Endothelial cell of umbilical vein (primary cell): ENCODE measurements around the gene MEAK7. TPM values are rescaled to one million over a fixed set of nuclear protein-coding genes. Genes with fewer than 3 reads are reported as not detected.

Experiments used
- BruUV-seq: library from RNA; stranded (reverse); fragments of 400-500 nt; replicated peaks from 2 replicates; lab custom pipeline; 2021; lab: Mats Ljungman, UMichigan
- CTCF ChIA-PET: fragments of 300-600, 350-600 bp; sonication (Branson Sonifier 250); formaldehyde crosslinking; loops from one replicate; lab custom pipeline; 2021; ENCODE audit warnings: antibody characterized with exemption, inconsistent platforms; lab: Charles Lee
- POLR2A ChIA-PET: fragments of 300-600, 350-600 bp; sonication (Branson Sonifier 250); formaldehyde crosslinking; loops from one replicate; lab custom pipeline; 2021; ENCODE audit warnings: antibody characterized with exemption, inconsistent platforms; lab: Charles Lee
- DNase-seq: peaks from one replicate; pipeline ENCODE4 v3.0.0-alpha.2; 2011; ENCODE audit warnings: low read depth, low spot score
- FAIRE-seq: peaks from 2 replicates; lab custom pipeline; 2011; peaks lifted over from hg19 to GRCh38; lab: Jason Lieb, UNC
- H2AFZ ChIP-seq: 2 replicates; pipeline ENCODE4 v1.6.0; 2012; ENCODE audit warnings: low read depth, low read length, control low read depth, inconsistent platforms
- H3K27ac ChIP-seq: 2 replicates; pipeline ENCODE4 v1.5.1; 2011; ENCODE audit warnings: low read depth, mild to moderate bottlenecking, control low read depth, low read length, moderate library complexity; ENCODE audit not compliant: insufficient read depth
- H3K27me3 ChIP-seq, 2 experiments: 2 replicates each; pipeline versions ENCODE4 v1.6.0 to v1.6.1; 2011; ENCODE audit warnings: low read length in 2 of 2, mixed read lengths in 1 of 2; ENCODE audit not compliant: control insufficient read depth in 2 of 2, insufficient read depth in 2 of 2
- H3K36me3 ChIP-seq, 2 experiments: 2 replicates in 1 of 2; 3 replicates in 1 of 2; pipeline ENCODE4 v1.5.1; 2011; ENCODE audit warnings: low read length in 2 of 2, mild to moderate bottlenecking in 1 of 2, moderate library complexity in 1 of 2; ENCODE audit not compliant: control insufficient read depth in 2 of 2, insufficient read depth in 2 of 2; ENCODE audit errors: extremely low read depth in 1 of 2
- H3K4me1 ChIP-seq: 3 replicates; pipeline ENCODE4 v1.5.1; 2011; ENCODE audit warnings: mild to moderate bottlenecking, low read length; ENCODE audit not compliant: control insufficient read depth, insufficient read depth; ENCODE audit errors: extremely low read depth
- H3K4me2 ChIP-seq: 2 replicates; pipeline ENCODE4 v1.6.1; 2011; ENCODE audit warnings: low read length, control low read depth, mixed read lengths; ENCODE audit not compliant: insufficient read depth
- H3K4me3 ChIP-seq, 3 experiments: fragments of 200-600 bp in 1 of 3; sonication (generic), shearing (Covaris generic) in 1 of 3; replicated peaks in 1 of 3; 2 replicates each; pipeline ENCODE4 v1.5.1; 2011 to 2016; ENCODE audit warnings: control low read depth in 3 of 3, low read length in 3 of 3, mild to moderate bottlenecking in 2 of 3, inconsistent platforms in 1 of 3, low read depth in 1 of 3, moderate library complexity in 1 of 3; ENCODE audit not compliant: insufficient read depth in 1 of 3
- H3K79me2 ChIP-seq: 2 replicates; pipeline ENCODE4 v1.6.0; 2012; ENCODE audit warnings: low read length, inconsistent platforms; ENCODE audit not compliant: control insufficient read depth, insufficient read depth
- H3K9ac ChIP-seq: replicated peaks from 2 replicates; pipeline ENCODE3; 2011; ENCODE audit warnings: low read length, control low read depth; ENCODE audit not compliant: insufficient read depth; ENCODE audit errors: extremely low read depth
- H3K9me1 ChIP-seq: replicated peaks from 3 replicates; pipeline ENCODE4 v1.6.0; 2011; ENCODE audit warnings: mild to moderate bottlenecking, low read length; ENCODE audit not compliant: control insufficient read depth, insufficient read depth; ENCODE audit errors: extremely low read depth
- H3K9me3 ChIP-seq: replicated peaks from 2 replicates; pipeline ENCODE4 v1.5.1; 2012; ENCODE audit warnings: low read length, inconsistent platforms; ENCODE audit not compliant: control insufficient read depth, insufficient read depth
- H4K20me1 ChIP-seq: replicated peaks from 2 replicates; pipeline ENCODE3; 2011; ENCODE audit warnings: mild to moderate bottlenecking, low read length; ENCODE audit not compliant: control insufficient read depth, insufficient read depth; ENCODE audit errors: extremely low read depth
- EZH2 ChIP-seq: IDR thresholded peaks from 2 replicates; pipeline ENCODE4 v1.6.1; 2012; ENCODE audit warnings: borderline replicate concordance, low read depth, mild to moderate bottlenecking, moderate library complexity, low read length, inconsistent platforms; ENCODE audit not compliant: severe bottlenecking
- FOS ChIP-seq: IDR thresholded peaks from 2 replicates; pipeline ENCODE4 v1.6.1; 2011; ENCODE audit warnings: mild to moderate bottlenecking, low read length, moderate library complexity, borderline replicate concordance; ENCODE audit not compliant: insufficient read depth
- GATA2 ChIP-seq: IDR thresholded peaks from 2 replicates; pipeline ENCODE4 v1.7.0; 2011; ENCODE audit warnings: low read depth, mild to moderate bottlenecking, moderate library complexity, mixed read lengths, low read length; ENCODE audit not compliant: insufficient read length, insufficient read depth
- JUN ChIP-seq: IDR thresholded peaks from 2 replicates; pipeline ENCODE4 v1.6.1; 2011; ENCODE audit warnings: borderline replicate concordance, low read depth; ENCODE audit not compliant: insufficient read length, insufficient read depth
- MYC ChIP-seq: IDR thresholded peaks from one replicate; pipeline ENCODE4 v1.6.1; 2011; ENCODE audit warnings: mild to moderate bottlenecking, low read depth, low read length
- POLR2A ChIP-seq: IDR thresholded peaks from 2 replicates; pipeline ENCODE4 v1.6.1; 2012; ENCODE audit warnings: low read depth, mild to moderate bottlenecking, control low read depth, low read length
- POLR2AphosphoS5 ChIP-seq: IDR thresholded peaks from 2 replicates; pipeline ENCODE4 v1.6.1; 2012; ENCODE audit warnings: low read depth, mild to moderate bottlenecking, control low read depth, low read length, moderate library complexity; ENCODE audit not compliant: insufficient read depth
- dilution Hi-C: fragments of 300-500 bp; cut with MboI; formaldehyde crosslinking; loops from one replicate; pipeline ENCODE4 v1.15.0; 2019; ENCODE audit warnings: low sequenced_read_pairs; ENCODE audit not compliant: extremely low pct_ligation_motif_present
- intact Hi-C: fragments of 100-400 bp; cut with micrococcal nuclease; formaldehyde crosslinking; loops from one replicate; pipeline ENCODE4 v1.10.0; 2022
- polyA plus RNA-seq, 4 experiments: library from polyadenylated mRNA; depleted of rRNA in 3 of 4; stranded (reverse) in 3 of 4; unstranded in 1 of 4; fragments of >200 nt; gene quantifications; 2 replicates each; pipeline versions ENCODE4 v1.2.1 to v1.2.3, GENCODE V29; 2011 to 2012; ENCODE audit warnings: missing spikeins in 1 of 4
- total RNA-seq: library from RNA; stranded (reverse); gene quantifications from 2 replicates; pipeline ENCODE4 v1.2.3, GENCODE V29; 2021
- TF ChIP-seq, protein P1 (sequence below): IDR thresholded peaks from 2 replicates; pipeline ENCODE4 v1.6.1; 2011; ENCODE audit not compliant: insufficient read depth, insufficient read length
- TF ChIP-seq, protein P2 (sequence below), 2 donors: IDR thresholded peaks; 1 replicate in 1 of 2; 2 replicates in 1 of 2; pipeline ENCODE4 v1.5.1; 2011; ENCODE audit warnings: low read length in 2 of 2, mild to moderate bottlenecking in 2 of 2, moderate library complexity in 2 of 2, control low read depth in 1 of 2, inconsistent platforms in 1 of 2, low read depth in 1 of 2; ENCODE audit not compliant: insufficient read depth in 1 of 2; ENCODE audit errors: extremely low read depth in 1 of 2

The MEAK7 gene
- total and polyA plus RNA-seq, 2 donors (not counting 3 experiments of a cell fraction or from before 2014, with no cell fraction given), result 16.2 to 22.7 TPM

DNA sequence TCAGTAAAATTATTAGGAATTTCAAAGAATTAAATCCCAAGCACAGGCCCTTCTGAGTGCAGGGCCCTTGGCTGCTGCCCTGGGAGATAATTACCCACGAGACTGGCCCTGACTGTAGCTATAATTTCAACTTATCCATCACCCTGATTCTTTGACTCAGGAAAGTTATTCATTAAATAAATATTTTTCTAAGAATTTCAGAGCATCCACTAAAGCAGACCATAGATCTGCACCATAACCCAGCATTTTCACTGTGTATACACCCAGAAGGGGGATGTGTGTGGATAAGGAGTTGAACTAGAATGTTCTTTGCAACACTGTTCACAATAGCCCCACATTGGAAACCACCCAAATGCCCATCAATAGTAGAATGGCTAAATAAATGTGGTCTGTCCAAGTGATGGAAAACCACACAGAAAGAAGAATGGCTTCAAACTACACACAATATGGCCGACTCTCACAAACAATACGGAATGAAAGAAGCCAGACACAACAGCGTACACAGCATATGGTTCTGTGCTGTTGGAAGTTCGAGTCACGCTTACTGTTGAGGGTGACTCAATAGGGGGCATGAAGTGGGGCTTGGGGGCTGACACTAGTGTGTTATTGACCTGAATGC, 33.9 kb upstream of the MEAK7 start:
- H4K20me1 ChIP-seq, result no peaks in the 10 kb centered on the region
- ChIA-PET POLR2A (no interaction called here), CTCF (interaction anchor here (1.7 kb wide), 1 partner anchor 32 kb away, joined by 6 read pairs; no protein-coding TSS in a partner anchor)
- intact Hi-C loops (no loop called here), dilution Hi-C loops (no loop called here)
- H3K4me2 ChIP-seq, result no peak overlapping the region
- H3K36me3 ChIP-seq, result no peaks in the 10 kb centered on the region
- peaks cover 29% of the 10 kb centered on the region for H3K4me1 ChIP-seq
- no peak overlapping the region for H3K4me3 ChIP-seq
- no peaks in the 10 kb centered on the region for H3K9me1 ChIP-seq
- H3K79me2 ChIP-seq, result no peaks in the 10 kb centered on the region
- no peaks in the 10 kb centered on the region for H3K27me3 ChIP-seq
- no peak overlapping the region for H2AFZ ChIP-seq
- H3K9me3 ChIP-seq, result no peaks in the 10 kb centered on the region
- no peak overlapping the region for H3K27ac ChIP-seq
- DNase-seq (no peak), FAIRE-seq (no peak)
- no TSS peak for BruUV-seq
- H3K9ac ChIP-seq, result no peak overlapping the region
- no peak for TF ChIP-seq GATA2
- TF ChIP-seq, protein P1, sequence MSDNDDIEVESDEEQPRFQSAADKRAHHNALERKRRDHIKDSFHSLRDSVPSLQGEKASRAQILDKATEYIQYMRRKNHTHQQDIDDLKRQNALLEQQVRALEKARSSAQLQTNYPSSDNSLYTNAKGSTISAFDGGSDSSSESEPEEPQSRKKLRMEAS, result no peak
- TF ChIP-seq POLR2AphosphoS5, result no peak
- TF ChIP-seq JUN, result no peak
- TF ChIP-seq POLR2A, result no peak
- TF ChIP-seq, protein P2, sequence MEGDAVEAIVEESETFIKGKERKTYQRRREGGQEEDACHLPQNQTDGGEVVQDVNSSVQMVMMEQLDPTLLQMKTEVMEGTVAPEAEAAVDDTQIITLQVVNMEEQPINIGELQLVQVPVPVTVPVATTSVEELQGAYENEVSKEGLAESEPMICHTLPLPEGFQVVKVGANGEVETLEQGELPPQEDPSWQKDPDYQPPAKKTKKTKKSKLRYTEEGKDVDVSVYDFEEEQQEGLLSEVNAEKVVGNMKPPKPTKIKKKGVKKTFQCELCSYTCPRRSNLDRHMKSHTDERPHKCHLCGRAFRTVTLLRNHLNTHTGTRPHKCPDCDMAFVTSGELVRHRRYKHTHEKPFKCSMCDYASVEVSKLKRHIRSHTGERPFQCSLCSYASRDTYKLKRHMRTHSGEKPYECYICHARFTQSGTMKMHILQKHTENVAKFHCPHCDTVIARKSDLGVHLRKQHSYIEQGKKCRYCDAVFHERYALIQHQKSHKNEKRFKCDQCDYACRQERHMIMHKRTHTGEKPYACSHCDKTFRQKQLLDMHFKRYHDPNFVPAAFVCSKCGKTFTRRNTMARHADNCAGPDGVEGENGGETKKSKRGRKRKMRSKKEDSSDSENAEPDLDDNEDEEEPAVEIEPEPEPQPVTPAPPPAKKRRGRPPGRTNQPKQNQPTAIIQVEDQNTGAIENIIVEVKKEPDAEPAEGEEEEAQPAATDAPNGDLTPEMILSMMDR (IDR thresholded peaks at IDR 0.05; ENCODE audit: extremely low read depth in 1 of 2, insufficient read depth in 1 of 2, low read depth in 1 of 2, low read length in 2 of 2), result no peak
- no peak for TF ChIP-seq FOS
- TF ChIP-seq EZH2, result no peak
- no peak for TF ChIP-seq MYC
